ENCODE data around the gene PLA2G4E.

DNA sequence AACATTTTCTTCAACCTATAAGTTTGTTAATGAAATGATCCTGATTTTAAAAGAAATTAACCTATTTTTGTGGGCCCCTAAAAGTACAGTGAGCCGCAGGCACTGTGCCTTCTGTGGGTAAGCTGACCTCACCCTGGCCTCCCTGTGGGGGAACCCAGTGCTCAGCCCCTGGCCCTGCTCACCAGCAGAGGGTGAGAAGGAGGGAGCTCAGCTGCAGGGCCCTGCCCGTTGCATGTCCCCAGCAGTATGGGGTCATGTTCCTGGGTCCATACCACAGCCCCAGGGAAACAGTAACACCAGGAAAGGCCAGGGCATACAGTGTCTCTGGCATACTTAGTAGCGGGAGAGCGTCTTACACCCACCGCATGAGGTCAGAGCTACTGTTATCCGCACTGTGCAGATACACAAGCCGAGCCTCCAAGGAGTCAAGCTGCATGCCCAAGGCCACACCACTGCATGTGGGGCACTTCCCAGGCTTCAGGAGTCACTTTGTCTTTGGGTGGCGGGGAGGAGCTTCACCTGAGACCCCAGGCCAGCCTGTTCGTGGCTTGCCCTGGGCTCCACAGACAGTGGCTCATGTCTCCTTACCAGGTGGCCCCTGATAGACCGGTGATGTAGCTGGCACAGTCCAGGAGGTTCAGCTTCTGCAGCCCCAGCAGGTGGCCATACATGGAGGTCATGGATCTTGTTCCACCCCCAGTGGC, 25.9 kb downstream of the PLA2G4E start:
- TF ChIP-seq ESRRG (CRISPR knock-in tag; IDR thresholded peaks at IDR 0.05), result no peak
- TF ChIP-seq, protein P1, sequence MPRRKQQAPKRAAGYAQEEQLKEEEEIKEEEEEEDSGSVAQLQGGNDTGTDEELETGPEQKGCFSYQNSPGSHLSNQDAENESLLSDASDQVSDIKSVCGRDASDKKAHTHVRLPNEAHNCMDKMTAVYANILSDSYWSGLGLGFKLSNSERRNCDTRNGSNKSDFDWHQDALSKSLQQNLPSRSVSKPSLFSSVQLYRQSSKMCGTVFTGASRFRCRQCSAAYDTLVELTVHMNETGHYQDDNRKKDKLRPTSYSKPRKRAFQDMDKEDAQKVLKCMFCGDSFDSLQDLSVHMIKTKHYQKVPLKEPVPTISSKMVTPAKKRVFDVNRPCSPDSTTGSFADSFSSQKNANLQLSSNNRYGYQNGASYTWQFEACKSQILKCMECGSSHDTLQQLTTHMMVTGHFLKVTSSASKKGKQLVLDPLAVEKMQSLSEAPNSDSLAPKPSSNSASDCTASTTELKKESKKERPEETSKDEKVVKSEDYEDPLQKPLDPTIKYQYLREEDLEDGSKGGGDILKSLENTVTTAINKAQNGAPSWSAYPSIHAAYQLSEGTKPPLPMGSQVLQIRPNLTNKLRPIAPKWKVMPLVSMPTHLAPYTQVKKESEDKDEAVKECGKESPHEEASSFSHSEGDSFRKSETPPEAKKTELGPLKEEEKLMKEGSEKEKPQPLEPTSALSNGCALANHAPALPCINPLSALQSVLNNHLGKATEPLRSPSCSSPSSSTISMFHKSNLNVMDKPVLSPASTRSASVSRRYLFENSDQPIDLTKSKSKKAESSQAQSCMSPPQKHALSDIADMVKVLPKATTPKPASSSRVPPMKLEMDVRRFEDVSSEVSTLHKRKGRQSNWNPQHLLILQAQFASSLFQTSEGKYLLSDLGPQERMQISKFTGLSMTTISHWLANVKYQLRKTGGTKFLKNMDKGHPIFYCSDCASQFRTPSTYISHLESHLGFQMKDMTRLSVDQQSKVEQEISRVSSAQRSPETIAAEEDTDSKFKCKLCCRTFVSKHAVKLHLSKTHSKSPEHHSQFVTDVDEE (CRISPR knock-in tag; IDR thresholded peaks at IDR 0.05), result no peak
- TF ChIP-seq, protein P2, sequence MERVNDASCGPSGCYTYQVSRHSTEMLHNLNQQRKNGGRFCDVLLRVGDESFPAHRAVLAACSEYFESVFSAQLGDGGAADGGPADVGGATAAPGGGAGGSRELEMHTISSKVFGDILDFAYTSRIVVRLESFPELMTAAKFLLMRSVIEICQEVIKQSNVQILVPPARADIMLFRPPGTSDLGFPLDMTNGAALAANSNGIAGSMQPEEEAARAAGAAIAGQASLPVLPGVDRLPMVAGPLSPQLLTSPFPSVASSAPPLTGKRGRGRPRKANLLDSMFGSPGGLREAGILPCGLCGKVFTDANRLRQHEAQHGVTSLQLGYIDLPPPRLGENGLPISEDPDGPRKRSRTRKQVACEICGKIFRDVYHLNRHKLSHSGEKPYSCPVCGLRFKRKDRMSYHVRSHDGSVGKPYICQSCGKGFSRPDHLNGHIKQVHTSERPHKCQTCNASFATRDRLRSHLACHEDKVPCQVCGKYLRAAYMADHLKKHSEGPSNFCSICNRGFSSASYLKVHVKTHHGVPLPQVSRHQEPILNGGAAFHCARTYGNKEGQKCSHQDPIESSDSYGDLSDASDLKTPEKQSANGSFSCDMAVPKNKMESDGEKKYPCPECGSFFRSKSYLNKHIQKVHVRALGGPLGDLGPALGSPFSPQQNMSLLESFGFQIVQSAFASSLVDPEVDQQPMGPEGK (CRISPR knock-in tag; IDR thresholded peaks at IDR 0.05; ENCODE audit: borderline replicate concordance), result no peak
- TF ChIP-seq ZFP30 (CRISPR knock-in tag; IDR thresholded peaks at IDR 0.05), result no peak
- no peak for TF ChIP-seq ARNTL (CRISPR knock-in tag; IDR thresholded peaks at IDR 0.05; ENCODE audit: borderline replicate concordance, low read depth)
- no peak for TF ChIP-seq TOX (CRISPR knock-in tag; IDR thresholded peaks at IDR 0.05; ENCODE audit: borderline replicate concordance)
- no peak for TF ChIP-seq ISL1 (CRISPR knock-in tag; IDR thresholded peaks at IDR 0.05)
- TF ChIP-seq ZNF8 (CRISPR knock-in tag; IDR thresholded peaks at IDR 0.05), result no peak
- TF ChIP-seq, protein P3, sequence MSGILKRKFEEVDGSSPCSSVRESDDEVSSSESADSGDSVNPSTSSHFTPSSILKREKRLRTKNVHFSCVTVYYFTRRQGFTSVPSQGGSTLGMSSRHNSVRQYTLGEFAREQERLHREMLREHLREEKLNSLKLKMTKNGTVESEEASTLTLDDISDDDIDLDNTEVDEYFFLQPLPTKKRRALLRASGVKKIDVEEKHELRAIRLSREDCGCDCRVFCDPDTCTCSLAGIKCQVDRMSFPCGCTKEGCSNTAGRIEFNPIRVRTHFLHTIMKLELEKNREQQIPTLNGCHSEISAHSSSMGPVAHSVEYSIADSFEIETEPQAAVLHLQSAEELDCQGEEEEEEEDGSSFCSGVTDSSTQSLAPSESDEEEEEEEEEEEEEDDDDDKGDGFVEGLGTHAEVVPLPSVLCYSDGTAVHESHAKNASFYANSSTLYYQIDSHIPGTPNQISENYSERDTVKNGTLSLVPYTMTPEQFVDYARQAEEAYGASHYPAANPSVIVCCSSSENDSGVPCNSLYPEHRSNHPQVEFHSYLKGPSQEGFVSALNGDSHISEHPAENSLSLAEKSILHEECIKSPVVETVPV (CRISPR knock-in tag; IDR thresholded peaks at IDR 0.05), result no peak
- no peak for TF ChIP-seq GLIS3 (CRISPR knock-in tag; IDR thresholded peaks at IDR 0.05)
- no peak for TF ChIP-seq RARB (CRISPR knock-in tag; IDR thresholded peaks at IDR 0.05)
- TF ChIP-seq SNAI2 (CRISPR knock-in tag; IDR thresholded peaks at IDR 0.05), result no peak
- TF ChIP-seq TCF4 (CRISPR knock-in tag; IDR thresholded peaks at IDR 0.05; ENCODE audit: borderline replicate concordance), result no peak
